ENCODE data around the gene OR8U1.
"Not testable (repeated sequence)": the region's sequence is repeated elsewhere in the genome, so short reads cannot be mapped to it uniquely, and the experiment has no call there.

The OR8U1 gene

DNA sequence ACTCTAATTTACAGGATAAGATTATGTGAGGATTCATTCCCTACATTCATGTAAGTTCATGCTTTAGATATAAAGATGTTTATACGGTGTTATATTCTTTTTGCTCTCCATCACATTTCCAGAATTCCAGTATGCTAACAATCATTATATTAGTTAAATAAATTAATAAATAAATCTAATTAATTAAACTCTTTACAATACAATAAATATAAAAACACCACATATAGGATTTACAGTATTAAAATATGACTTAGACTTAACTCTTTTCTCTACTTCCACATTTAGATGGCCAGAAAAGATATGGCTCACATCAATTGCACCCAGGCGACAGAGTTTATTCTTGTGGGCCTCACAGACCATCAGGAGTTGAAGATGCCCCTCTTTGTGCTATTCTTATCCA lies at the start of gene OR8U1:
TSS of gene OR8U1 (plus strand) at position 301 of the 400 bp plus-strand sequence. CDS start at position 301, 0 bp downstream.
- DNase-seq: no peak

DNA sequence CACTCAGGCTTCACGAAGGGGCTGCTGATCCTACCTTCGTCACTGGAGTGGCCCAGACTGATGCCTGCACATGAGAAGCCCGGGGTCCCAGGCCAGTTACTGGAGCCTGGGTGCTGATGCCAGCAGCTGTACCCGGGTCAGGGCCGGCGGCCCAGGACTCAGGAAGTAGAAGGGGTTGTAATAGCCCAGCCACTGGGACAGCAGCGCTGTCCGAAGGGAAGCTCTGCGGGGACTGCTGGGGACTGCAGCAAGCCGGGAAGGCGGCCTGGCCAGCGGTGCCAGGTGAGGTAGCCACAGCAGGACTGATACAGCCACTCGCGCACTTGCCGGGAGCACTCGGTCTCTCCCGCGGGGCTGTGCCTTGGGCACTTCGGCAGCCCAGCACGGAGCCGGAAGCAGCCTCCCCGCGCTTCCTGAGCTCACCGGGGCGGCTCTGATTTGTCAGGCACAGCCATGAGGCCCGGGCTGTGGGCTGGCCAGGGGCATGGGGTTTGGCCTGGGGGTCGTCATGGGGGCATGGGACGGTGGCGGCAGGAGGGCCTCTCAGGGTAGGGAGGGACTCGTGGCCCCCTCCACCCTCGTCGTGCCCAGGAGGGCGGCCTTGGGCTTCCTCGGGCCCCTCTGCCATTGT lies 43.4 kb upstream of the OR8U1 start:
- no peak for DNase-seq

DNA sequence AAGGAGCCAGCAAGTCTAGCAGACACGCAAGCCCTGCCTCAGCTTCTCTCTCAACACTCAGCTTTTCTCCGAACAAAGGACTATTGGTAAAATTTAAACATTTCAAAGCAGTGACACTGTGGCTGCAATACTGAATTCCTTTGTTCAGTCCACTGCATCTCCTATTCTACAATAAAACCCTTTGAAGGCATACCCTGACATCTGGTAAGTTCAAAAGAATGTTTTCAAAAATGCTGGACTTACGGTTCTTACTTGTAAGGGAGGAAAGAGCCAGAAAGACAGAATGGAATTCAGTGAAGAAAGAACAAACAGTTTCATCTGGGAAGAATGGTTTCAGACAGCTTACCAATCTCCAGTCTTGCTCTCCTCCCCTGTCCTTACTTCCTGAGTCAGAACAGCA lies 42.3 kb upstream of the OR8U1 start:
- DNase-seq: no peak

DNA sequence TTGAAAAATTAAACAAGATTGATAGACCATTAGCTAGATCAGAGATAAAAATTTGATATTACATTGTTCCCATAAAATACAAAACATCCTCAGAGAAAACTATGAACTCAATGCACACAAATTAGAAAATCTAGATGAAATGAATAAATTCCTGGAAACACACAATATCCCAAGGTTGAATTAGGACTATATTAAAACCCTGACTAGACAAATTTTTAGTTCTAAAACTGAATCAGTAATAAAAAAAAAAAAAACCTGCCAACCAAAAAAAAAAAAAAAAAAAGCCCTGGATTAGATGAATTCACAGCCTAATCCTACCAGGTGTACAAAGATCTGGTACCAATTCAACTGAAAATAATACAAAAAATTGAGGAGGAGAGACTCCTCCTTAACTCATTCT lies 35.1 kb upstream of the OR8U1 start:
- no peak for DNase-seq

DNA sequence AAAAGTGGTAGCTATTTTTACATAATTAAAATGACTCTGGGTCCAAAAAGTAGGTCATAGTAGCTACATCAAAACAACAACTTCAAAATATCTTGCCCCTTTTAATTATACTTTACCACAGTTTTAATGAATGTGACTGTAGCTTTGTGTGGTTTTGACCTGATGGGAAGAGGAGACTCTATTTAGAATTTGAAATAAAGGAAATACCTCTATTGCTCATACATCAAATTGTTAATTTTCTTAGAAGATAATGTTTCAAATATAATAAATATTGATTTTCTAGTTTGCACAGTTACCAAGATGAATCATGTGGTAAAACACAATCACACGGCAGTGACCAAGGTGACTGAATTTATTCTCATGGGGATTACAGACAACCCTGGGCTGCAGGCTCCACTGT lies 29.7 kb upstream of the OR8U1 start, which contains the start of gene OR8K1:
TSS of gene OR8K1 (plus strand) at position 301 of the 400 bp plus-strand sequence. CDS start at position 301, 0 bp downstream.
- no peak for DNase-seq

DNA sequence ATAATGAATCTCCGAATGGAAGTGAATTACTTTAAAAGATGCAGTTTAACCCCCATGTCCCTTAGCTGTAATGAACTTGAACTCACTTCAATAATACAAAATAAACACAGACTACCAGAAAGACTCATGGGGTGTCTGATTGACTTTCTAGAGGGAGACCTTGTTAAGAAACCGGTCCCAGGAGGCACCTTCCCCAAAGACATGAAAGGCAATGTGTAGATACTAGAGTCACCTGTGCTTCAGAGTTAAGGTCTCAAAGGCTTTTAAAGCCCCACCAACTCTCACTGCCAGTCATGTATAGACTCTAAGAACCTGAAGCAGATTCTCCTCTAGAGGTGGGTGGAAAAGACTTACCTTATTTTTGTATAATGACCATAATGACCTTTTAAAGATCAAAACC lies 21.4 kb upstream of the OR8U1 start, which contains the start of gene OR8J1:
TSS of gene OR8J1 (plus strand) at position 301 of the 400 bp plus-strand sequence. CDS start 5,956 bp downstream, outside the sequence.
- DNase-seq: no peak

DNA sequence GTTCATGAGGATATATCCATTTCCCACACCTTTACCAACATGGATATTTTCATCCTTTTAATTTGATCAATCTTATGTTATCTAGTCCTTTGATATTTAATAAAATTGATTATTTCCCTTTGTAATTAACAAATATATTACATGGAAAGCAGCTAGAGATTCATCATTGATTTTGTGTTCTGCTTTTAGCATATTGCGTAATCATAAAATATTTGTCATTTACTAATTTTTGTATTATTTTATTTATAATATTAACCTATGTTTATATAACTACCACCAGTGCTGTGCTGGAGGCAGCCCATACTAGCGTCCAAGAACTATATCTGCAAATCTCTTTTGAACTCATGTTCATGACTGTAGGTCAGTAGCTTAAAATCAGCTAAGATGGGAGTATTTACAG lies 4.7 kb downstream of the OR8U1 start:
- no peak for DNase-seq

DNA sequence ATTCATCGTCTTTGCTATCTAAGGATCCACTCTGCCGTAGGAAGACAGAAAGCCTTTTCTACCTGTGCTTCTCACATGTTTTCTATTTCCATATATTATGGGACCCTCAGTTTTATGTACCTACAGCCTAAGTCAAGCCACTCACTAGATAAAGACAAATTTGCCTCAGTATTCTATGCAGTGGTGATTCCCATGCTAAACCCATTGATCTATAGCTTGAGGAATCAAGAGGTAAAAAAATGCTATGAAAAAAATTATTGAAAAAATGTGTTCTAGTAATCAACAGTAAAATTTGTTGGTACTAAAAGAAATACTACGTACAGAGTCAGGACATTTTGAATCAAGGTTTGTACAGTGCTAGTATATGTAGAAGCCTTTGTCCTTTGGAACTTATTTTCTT lies 19.0 kb downstream of the OR8U1 start:
- no peak for DNase-seq

DNA sequence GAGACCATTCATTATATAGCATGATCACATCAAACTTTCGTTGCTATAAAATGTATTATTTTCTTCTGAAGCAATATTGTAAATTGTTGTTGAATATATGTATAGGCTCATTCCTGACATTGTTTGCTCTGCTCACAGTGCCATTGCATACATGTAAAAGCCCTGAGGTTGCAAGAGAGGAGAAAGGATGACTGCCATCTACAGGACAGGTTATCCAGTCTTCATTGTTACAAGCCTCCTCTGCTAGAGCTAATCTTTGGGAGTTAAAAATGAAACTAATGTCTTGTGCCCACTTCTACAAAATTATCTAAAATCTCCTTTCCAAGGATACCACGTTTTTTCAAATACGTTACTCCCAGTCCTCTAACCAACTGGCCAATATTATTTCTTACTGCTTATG lies 20.6 kb downstream of the OR8U1 start:
- DNase-seq: no peak

DNA sequence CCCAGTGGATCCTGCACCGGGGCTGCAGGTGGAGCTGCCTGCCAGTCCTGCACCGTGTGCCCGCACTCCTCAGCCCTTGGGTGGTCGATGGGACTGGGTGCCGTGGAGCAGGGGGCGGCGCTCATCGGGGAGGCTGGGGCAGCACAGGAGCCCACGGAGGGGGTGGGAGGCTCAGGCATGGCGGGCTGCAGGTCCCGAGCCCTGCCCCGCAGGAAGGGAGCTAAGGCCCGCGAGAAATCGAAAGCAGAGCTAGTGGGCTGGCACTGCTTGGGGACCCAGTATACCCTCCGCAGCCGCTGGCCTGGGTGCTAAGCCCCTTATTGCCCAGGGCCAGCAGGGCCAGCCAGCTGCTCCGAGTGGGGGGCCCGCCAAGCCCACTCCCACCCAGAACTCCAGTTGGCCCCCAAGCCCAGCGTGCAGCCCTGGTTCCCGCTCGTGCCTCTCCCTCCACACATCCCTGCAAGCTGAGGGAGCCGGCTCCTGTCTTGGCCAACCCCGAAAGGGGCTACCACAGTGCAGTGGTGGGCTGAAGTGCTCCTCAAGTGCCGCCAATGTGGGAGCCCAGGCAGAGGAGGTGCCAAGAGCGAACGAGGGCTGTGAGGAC lies 26.5 kb downstream of the OR8U1 start:
- not testable (repeated sequence) for DNase-seq

DNA sequence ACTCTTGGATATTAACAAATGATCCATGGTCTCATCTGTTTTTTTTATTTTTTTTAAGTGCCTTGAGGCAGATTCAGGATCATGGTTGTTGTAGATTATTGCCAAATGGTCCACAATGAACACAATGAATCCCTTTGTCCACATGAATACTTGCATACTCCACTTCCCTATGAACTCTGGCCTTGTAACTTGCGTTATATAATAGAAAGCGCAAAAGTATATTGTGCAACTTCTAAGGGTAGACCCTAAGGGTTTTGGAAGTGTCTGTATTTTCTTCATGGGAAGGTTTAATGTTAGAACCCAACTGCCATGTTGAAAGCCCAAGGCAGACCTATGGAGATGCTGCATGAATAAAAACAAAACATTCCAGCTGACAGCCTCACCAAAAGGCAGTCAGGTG lies 29.0 kb downstream of the OR8U1 start:
- no peak for DNase-seq

DNA sequence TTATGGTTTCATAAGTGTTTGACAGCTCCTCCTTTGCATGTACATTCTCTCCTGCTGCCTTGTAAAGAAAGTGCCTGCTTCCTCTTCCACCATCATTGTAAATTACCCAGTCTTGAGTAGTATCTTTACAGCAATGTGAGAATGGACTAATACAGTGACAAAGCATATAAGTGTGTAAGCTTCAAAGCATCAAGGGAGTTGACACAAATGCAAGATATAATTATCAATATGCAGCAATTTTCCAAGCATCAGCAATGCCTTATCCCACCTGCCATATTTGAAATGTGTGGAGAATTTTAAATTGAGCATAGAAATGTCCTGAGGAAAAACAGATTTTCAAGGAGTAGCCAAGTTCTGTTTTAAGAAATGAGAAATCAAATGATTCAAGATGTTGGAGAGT lies 35.4 kb downstream of the OR8U1 start:
- DNase-seq: no peak

DNA sequence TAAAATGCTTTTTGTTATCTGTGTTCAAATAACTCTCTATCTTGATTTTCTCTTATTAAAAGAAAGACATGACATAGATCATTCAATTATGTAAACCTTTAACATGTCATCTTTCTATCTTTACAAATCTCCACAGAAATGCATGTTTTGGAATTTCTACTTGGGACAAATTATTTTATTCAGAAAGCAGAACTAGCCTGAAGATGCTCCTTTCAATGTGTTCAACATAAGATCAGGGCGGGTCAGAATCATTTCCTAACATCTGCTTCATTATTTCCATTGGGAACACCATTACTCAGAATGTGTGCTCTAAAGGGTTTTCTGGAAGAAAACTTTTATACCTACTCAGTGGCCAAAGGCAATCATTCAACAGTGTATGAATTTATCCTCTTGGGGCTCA lies 37.0 kb downstream of the OR8U1 start, which contains the start of gene OR5AL1:
TSS of gene OR5AL1 (plus strand) at position 301 of the 400 bp plus-strand sequence.
- DNase-seq: no peak

All from activated CD4-positive, CD25-positive, alpha-beta regulatory T cell treated with anti-CD3 and anti-CD28 coated beads, Interleukin-2, amount 50 U/mL, for 72 hours (primary cell).